Measurements from ENCODE around the gene ZFX.

- TF ChIP-seq, protein P1, sequence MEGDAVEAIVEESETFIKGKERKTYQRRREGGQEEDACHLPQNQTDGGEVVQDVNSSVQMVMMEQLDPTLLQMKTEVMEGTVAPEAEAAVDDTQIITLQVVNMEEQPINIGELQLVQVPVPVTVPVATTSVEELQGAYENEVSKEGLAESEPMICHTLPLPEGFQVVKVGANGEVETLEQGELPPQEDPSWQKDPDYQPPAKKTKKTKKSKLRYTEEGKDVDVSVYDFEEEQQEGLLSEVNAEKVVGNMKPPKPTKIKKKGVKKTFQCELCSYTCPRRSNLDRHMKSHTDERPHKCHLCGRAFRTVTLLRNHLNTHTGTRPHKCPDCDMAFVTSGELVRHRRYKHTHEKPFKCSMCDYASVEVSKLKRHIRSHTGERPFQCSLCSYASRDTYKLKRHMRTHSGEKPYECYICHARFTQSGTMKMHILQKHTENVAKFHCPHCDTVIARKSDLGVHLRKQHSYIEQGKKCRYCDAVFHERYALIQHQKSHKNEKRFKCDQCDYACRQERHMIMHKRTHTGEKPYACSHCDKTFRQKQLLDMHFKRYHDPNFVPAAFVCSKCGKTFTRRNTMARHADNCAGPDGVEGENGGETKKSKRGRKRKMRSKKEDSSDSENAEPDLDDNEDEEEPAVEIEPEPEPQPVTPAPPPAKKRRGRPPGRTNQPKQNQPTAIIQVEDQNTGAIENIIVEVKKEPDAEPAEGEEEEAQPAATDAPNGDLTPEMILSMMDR (IDR thresholded peaks at IDR 0.05) = peak; percentile 30 to 50 (median 40)
- no peak for TF ChIP-seq POLR2A (IDR thresholded peaks at IDR 0.05)
Observed at GRCh38 chrX:24259544-24260240, 110.2 kb downstream of the ZFX start.

Data from testis (tissue), 2 donors.